Stimulated activated naive B cell treated with anti-CD40 and anti-IgM and Interleukin-4, amounts not matched to agents 10 μg/mL and 1 μg/mL and 100 μg/mL, for 72 hours (primary cell): Measurements from ENCODE around the gene LTO1.

Experiments used
- ATAC-seq, 2 donors: fragments of 150-1000 bp; cut with Tn5 transposase; replicated peaks; 2 replicates each; pipeline ENCODE4 v1.10.0; 2021; ENCODE audit warnings: moderate library complexity in 1 of 2
- DNase-seq: peaks from one replicate; pipeline ENCODE4 v3.0.0; 2021
- H3K27ac Mint-ChIP-seq: one replicate; pipeline ENCODE4 v1.8.0; 2022; ENCODE audit warnings: mild to moderate bottlenecking, mixed read lengths
- H3K27me3 Mint-ChIP-seq, 2 donors: one replicate each; pipeline ENCODE4 v1.8.0; 2022; ENCODE audit warnings: mixed read lengths in 2 of 2
- H3K36me3 Mint-ChIP-seq, 2 donors: one replicate each; pipeline ENCODE4 v1.8.0; 2022; ENCODE audit warnings: mixed read lengths in 2 of 2, mild to moderate bottlenecking in 1 of 2
- H3K4me1 Mint-ChIP-seq, 2 donors: one replicate each; pipeline ENCODE4 v1.8.0; 2022; ENCODE audit warnings: mixed read lengths in 2 of 2, mild to moderate bottlenecking in 1 of 2
- H3K4me3 Mint-ChIP-seq, 2 donors: one replicate each; pipeline ENCODE4 v1.8.0; 2022; ENCODE audit warnings: mild to moderate bottlenecking in 2 of 2, mixed read lengths in 2 of 2, moderate library complexity in 1 of 2
- H3K9me3 Mint-ChIP-seq, 2 donors: one replicate each; pipeline ENCODE4 v1.8.0; 2022; ENCODE audit warnings: mixed read lengths in 2 of 2, mild to moderate bottlenecking in 1 of 2

Gene LTO1

DNA sequence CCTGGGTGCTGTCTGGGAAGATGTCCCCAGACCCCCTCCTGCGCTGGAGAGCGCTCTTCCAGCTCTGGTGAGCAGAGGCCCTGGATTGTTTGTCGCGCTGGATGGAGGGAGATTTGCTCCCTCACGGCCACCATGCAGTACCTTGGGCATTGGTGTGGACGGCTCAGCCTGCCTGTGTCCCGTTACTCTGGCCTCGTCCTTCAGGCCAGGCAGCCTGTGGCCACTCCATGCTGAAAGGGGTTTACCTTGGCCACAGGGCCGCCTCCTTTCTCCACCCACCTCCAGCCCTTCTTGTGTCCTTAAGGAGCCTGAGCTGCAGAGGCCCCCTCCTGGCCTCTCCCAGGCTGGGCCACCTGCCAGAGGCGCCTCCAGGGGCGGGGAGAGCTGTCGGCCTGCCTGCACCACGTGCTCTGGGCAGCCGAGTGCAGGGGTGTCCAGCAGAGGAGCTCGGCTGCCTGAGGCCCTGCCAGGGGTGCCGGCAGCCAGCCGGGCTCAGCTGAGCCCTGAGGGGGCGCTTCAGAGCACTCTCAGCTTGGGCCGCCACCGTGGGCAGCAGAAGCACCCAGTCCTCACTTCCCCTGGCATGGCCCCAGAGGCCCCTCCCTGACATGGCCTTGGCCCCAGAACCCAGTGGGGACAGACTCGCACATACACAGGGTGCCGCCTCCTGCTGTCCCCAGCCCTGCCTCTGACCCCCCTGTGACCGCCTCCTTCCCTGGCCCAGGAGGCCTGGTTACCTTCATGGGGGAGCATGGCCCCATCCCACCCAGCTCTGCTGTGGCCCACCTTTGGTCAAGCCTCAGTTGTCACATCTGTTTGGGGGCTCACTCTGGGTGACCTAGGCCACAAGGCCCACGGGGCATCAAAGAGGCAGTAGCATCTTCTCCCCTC lies 30.8 kb downstream of the LTO1 start:
- Mint-ChIP-seq H3K27ac (no peak overlapping the region), H3K27me3 (peaks cover 17 to 19% of the 10 kb centered on the region in 2 donors), H3K9me3 (no peaks in the 10 kb centered on the region), H3K4me1 (peaks cover 17 to 35% of the 10 kb centered on the region in 2 donors), H3K36me3 (peaks cover 7 to 19% of the 10 kb centered on the region in 2 donors), H3K4me3 (peak overlapping the region; percentile 46 to 84)
- no peak for DNase-seq
- no peak for ATAC-seq

- Mint-ChIP-seq H3K4me1 (peaks cover 20 to 42% of the 10 kb centered on the region in 2 donors), H3K9me3 (no peaks in the 10 kb centered on the region), H3K27me3 (peaks cover 23 to 26% of the 10 kb centered on the region in 2 donors), H3K36me3 (peaks cover 5 to 15% of the 10 kb centered on the region in 2 donors), H3K27ac (peak overlapping the region; percentile 31), H3K4me3 (peak overlapping the region; percentile 79 to 84)
- ATAC-seq (no peak), DNase-seq (no peak)
Observed at GRCh38 chr11:69643646-69644045, 31.5 kb downstream of the LTO1 start.

DNA sequence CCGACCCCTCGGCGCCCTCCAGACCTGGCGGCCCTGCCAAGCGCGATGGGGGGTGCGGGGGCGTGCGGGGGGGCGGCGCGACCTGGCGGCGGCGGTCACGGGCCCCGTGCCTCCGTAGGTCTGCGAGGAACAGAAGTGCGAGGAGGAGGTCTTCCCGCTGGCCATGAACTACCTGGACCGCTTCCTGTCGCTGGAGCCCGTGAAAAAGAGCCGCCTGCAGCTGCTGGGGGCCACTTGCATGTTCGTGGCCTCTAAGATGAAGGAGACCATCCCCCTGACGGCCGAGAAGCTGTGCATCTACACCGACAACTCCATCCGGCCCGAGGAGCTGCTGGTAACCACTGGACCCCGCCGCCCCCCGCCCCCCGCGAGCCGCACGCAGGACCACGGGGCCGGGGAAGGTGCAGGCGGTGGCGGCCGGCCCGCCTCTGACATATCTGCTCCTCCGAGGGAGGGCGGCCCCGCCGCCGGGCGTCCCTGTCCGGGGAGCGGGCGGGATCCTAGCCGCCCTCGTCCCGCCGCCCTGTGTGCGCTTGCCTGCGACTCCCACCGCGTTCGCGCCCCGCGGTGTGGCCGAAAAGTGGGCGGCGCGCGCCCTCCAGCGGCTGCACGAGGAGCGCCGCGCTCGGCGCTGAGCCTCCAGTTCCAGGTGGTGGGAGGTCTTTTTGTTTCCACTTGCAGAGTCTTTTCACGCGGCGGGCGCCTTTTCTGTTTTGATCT lies 32.1 kb downstream of the LTO1 start:
- H3K27me3 Mint-ChIP-seq = peaks cover 27 to 31% of the 10 kb centered on the region in 2 donors
- H3K27ac Mint-ChIP-seq = peak overlapping the region; percentile 62
- no peaks in the 10 kb centered on the region for H3K9me3 Mint-ChIP-seq
- peaks cover 5 to 14% of the 10 kb centered on the region in 2 donors for H3K36me3 Mint-ChIP-seq
- ATAC-seq = peak; percentile 81 to 86
- H3K4me1 Mint-ChIP-seq = peaks cover 22 to 45% of the 10 kb centered on the region in 2 donors
- peak overlapping the region; percentile 79 to 84 for H3K4me3 Mint-ChIP-seq
- DNase-seq = peak; percentile 76

DNA sequence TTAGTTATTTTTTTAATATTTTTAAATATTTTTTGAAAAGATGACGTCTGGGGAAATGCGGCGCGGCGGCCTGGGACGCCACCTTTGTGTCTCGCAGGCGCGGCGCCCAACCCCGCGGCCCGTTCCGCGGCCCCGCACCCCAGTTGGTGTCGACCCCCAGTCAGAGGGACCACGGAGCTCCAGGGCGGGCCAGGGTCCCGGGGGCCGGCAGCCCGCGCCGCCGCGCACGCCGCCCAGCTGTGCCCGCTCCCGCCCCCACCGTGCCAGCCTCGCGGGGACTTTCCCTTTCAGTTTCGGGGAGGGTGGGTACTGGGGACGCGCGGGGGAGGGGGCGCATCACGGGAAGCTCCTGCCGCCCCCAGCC lies 32.6 kb downstream of the LTO1 start:
- ATAC-seq = peak; percentile 22 to 33
- Mint-ChIP-seq H3K27ac (peak overlapping the region; percentile 81), H3K9me3 (no peaks in the 10 kb centered on the region), H3K27me3 (peaks cover 31 to 37% of the 10 kb centered on the region in 2 donors), H3K4me3 (peak overlapping the region; percentile 76 to 77), H3K36me3 (peaks cover 3 to 10% of the 10 kb centered on the region in 2 donors), H3K4me1 (peaks cover 20 to 45% of the 10 kb centered on the region in 2 donors)
- no peak for DNase-seq

GRCh38 chr11:69641681-69642548 lies 33.2 kb downstream of the LTO1 start:
- no peak for DNase-seq
- Mint-ChIP-seq H3K4me3 (peak overlapping the region; percentile 84 to 85), H3K27ac (peak overlapping the region; percentile 93), H3K36me3 (peaks cover 3 to 10% of the 10 kb centered on the region in 2 donors), H3K27me3 (peaks cover 36 to 43% of the 10 kb centered on the region in 2 donors), H3K9me3 (no peaks in the 10 kb centered on the region), H3K4me1 (peaks cover 23 to 49% of the 10 kb centered on the region in 2 donors)
- no peak for ATAC-seq

- DNase-seq = peak; percentile 52
- Mint-ChIP-seq H3K9me3 (no peaks in the 10 kb centered on the region), H3K27me3 (peaks cover 38 to 51% of the 10 kb centered on the region in 2 donors), H3K27ac (peak within 1 kb of the TSS; percentile 93), H3K4me1 (peaks cover 24 to 49% of the 10 kb centered on the region in 2 donors), H3K4me3 (peak within 1 kb of the TSS; percentile 84 to 85), H3K36me3 (peaks cover 3 to 10% of the 10 kb centered on the region in 2 donors)
- ATAC-seq = peak; percentile 44 to 64
Observed at GRCh38 chr11:69640995-69641581, 34.1 kb downstream of the LTO1 start, which contains the start of gene CCND1. TSS of gene CCND1 (plus strand) at chr11:69641156. CDS start at chr11:69641314, 158 bp downstream.

GRCh38 chr11:69640260-69640994 lies 34.7 kb downstream of the LTO1 start:
- peak overlapping the region; percentile 84 for H3K27ac Mint-ChIP-seq
- ATAC-seq = no peak
- no peak for DNase-seq
- peak overlapping the region; percentile 74 to 78 for H3K4me3 Mint-ChIP-seq
- H3K27me3 Mint-ChIP-seq = peaks cover 38 to 58% of the 10 kb centered on the region in 2 donors
- H3K4me1 Mint-ChIP-seq = peaks cover 24 to 49% of the 10 kb centered on the region in 2 donors
- H3K36me3 Mint-ChIP-seq = peaks cover 2 to 7% of the 10 kb centered on the region in 2 donors
- no peaks in the 10 kb centered on the region for H3K9me3 Mint-ChIP-seq

DNA sequence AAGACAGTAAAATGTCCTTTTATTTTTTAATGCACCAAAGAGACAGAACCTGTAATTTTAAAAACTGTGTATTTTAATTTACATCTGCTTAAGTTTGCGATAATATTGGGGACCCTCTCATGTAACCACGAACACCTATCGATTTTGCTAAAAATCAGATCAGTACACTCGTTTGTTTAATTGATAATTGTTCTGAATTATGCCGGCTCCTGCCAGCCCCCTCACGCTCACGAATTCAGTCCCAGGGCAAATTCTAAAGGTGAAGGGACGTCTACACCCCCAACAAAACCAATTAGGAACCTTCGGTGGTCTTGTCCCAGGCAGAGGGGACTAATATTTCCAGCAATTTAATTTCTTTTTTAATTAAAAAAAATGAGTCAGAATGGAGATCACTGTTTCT lies 35.3 kb downstream of the LTO1 start:
- peaks cover 38 to 64% of the 10 kb centered on the region in 2 donors for H3K27me3 Mint-ChIP-seq
- DNase-seq = no peak
- peaks cover 0 to 4% of the 10 kb centered on the region in 2 donors for H3K36me3 Mint-ChIP-seq
- H3K4me1 Mint-ChIP-seq = peaks cover 24 to 49% of the 10 kb centered on the region in 2 donors
- no peak overlapping the region for H3K27ac Mint-ChIP-seq
- H3K9me3 Mint-ChIP-seq = no peaks in the 10 kb centered on the region
- ATAC-seq = no peak
- peak overlapping the region; percentile 74 to 78 for H3K4me3 Mint-ChIP-seq

GRCh38 chr11:69638941-69639681 lies 36.0 kb downstream of the LTO1 start:
- Mint-ChIP-seq H3K4me3 (peak overlapping the region; percentile 62 to 73), H3K27ac (peak overlapping the region; percentile 85), H3K4me1 (peaks cover 24 to 49% of the 10 kb centered on the region in 2 donors), H3K27me3 (peaks cover 43 to 71% of the 10 kb centered on the region in 2 donors), H3K36me3 (peaks cover 0 to 3% of the 10 kb centered on the region in 2 donors), H3K9me3 (no peaks in the 10 kb centered on the region)
- ATAC-seq (no peak), DNase-seq (peak; percentile 38)

GRCh38 chr11:69637941-69638871 lies 36.9 kb downstream of the LTO1 start:
- no peaks in the 10 kb centered on the region for H3K36me3 Mint-ChIP-seq
- peak overlapping the region; percentile 90 for H3K27ac Mint-ChIP-seq
- H3K4me3 Mint-ChIP-seq = peak overlapping the region; percentile 70 to 74
- no peak for ATAC-seq
- DNase-seq = no peak
- H3K4me1 Mint-ChIP-seq = peaks cover 22 to 42% of the 10 kb centered on the region in 2 donors
- H3K9me3 Mint-ChIP-seq = no peaks in the 10 kb centered on the region
- peaks cover 47 to 80% of the 10 kb centered on the region in 2 donors for H3K27me3 Mint-ChIP-seq

DNA sequence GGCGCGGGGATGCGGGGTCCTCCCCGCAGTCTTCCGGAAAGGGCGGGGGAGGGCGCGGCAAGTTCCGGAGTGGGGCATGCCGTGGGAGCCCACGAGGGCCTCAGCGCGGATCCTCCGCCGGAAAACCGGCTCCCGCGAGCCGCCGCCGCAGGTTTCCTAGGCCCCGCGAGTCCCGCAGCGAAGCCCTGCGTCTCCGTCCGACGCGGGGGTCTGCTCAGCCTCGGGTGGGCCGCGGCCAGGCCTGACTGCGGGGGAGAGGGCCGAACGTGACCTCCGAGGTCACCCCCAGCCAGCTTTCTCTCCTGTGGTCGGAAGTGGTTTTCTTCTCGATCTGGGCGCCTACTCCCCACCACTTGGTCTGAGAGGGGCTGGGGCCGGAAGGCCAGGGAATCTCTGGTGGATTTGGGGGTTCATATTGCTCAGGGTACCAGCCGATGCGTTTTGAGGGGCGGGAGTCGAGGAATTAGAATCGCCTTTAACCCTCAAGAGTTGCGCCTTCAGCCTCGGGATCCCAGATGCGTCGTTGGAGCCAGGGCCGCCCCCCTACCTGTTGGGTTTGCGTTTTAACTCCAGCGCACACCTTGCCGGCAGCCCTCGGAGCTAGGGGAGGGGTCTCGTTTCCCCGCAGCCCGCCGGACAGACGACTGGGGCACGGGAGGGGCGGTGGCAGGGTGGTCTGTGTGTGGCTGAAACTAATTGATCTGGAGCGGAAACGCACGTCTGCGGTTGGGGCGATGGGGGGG lies 37.8 kb downstream of the LTO1 start:
- H3K36me3 Mint-ChIP-seq = no peaks in the 10 kb centered on the region
- peaks cover 22 to 42% of the 10 kb centered on the region in 2 donors for H3K4me1 Mint-ChIP-seq
- DNase-seq = no peak
- H3K27ac Mint-ChIP-seq = peak overlapping the region; percentile 90
- no peak for ATAC-seq
- no peaks in the 10 kb centered on the region for H3K9me3 Mint-ChIP-seq
- peak overlapping the region; percentile 59 to 65 for H3K4me3 Mint-ChIP-seq
- H3K27me3 Mint-ChIP-seq = peaks cover 49 to 87% of the 10 kb centered on the region in 2 donors
